HG03135 (cell line): Measurements from ENCODE around the gene PRR20E.
"Not testable (repeated sequence)": the region's sequence is repeated elsewhere in the genome, so short reads cannot be mapped to it uniquely, and the experiment has no call there.

Experiments
- ATAC-seq: cut with Tn5 transposase; IDR thresholded peaks from one replicate; pipeline ENCODE4 v1.9.1; 2021; ENCODE audit warnings: mild to moderate bottlenecking, moderate library complexity; ENCODE audit not compliant: unreplicated experiment

PRR20E gene

DNA sequence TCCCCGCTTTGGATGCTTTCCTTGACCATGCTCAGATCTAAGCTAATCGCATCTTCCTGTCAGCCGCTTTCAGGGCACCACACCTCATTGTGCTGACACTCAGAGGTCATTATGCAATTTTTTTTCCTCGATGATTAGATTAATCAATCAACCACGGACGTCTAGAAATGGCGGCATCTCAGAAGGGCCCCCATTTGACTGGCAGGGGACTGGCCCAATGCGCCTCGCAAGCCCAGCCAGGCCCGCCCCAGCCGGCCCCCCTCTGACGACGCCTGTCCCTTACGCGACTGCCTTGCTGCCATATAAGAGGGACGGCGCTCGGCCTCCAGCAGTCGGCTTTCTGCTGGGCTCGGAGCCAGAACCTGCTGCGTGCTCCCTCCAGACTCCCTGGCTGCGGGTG lies at the start of gene PRR20E:
TSS of gene PRR20E (plus strand) at position 301 of the 400 bp plus-strand sequence. CDS start 387 bp downstream, outside the sequence.
- not testable (repeated sequence) for ATAC-seq

GRCh38 chr13:57123681-57124080 lies 43.3 kb upstream of the PRR20E start:
- ATAC-seq: no peak

- ATAC-seq: no peak
These were observed 38.1 kb upstream of the PRR20E start for GRCh38 chr13:57128909-57129308.

GRCh38 chr13:57136093-57136492 lies 30.9 kb upstream of the PRR20E start:
- no peak for ATAC-seq

DNA sequence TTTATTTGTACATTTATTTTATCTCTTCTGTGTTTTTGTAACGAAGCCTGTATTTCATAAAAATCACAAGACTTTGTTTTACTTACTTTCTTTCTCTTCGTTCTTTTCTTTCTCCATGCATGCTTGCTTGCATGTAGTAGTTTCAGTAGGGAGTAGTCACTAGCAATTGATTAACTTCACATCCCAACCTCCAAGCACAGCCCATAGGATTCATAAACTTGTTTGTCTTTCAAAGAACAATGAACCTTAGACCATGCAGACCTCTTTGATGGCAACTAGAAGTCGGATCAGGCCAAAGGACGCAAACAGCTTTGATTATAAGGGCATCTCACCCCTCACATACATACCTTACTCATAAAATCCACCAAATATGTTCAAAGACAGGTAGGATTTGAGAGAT lies 29.4 kb upstream of the PRR20E start:
- no peak for ATAC-seq

DNA sequence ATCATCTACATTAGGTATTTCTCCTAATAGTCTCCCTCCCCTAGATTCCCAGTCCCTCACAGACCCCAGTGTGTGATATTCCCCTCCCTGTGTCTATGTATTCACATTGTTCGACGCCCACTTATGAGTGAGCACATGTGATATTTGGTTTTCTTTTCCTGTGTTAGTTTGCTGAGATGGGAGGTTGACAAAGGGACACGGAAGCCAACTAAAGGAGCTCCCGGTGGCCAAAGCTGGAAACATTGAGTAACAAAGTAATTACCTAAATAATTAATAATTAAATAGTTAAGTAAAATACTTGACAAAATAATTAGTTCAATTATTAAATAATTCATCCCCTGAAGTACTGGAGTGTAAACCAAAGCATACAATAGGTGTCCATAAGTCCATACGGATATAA lies 28.0 kb upstream of the PRR20E start:
- ATAC-seq: no peak

GRCh38 chr13:57139781-57140180 lies 27.2 kb upstream of the PRR20E start:
- ATAC-seq: not testable (repeated sequence)

GRCh38 chr13:57140235-57140968 lies 26.6 kb upstream of the PRR20E start, which contains the start of gene PRR20A:
PRR20A (plus strand) TSS chr13:57140918; CDS start chr13:57141305, 387 bp downstream.
- not testable (repeated sequence) for ATAC-seq

DNA sequence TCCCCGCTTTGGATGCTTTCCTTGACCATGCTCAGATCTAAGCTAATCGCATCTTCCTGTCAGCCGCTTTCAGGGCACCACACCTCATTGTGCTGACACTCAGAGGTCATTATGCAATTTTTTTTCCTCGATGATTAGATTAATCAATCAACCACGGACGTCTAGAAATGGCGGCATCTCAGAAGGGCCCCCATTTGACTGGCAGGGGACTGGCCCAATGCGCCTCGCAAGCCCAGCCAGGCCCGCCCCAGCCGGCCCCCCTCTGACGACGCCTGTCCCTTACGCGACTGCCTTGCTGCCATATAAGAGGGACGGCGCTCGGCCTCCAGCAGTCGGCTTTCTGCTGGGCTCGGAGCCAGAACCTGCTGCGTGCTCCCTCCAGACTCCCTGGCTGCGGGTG lies 19.8 kb upstream of the PRR20E start, which contains the start of gene PRR20B:
TSS of gene PRR20B (plus strand) at position 301 of the 400 bp plus-strand sequence. CDS start 387 bp downstream, outside the sequence.
- ATAC-seq: not testable (repeated sequence)

- not testable (repeated sequence) for ATAC-seq
These were observed 18.9 kb upstream of the PRR20E start for GRCh38 chr13:57148106-57148505.

DNA sequence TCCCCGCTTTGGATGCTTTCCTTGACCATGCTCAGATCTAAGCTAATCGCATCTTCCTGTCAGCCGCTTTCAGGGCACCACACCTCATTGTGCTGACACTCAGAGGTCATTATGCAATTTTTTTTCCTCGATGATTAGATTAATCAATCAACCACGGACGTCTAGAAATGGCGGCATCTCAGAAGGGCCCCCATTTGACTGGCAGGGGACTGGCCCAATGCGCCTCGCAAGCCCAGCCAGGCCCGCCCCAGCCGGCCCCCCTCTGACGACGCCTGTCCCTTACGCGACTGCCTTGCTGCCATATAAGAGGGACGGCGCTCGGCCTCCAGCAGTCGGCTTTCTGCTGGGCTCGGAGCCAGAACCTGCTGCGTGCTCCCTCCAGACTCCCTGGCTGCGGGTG lies 13.2 kb upstream of the PRR20E start, which contains the start of gene PRR20C:
TSS of gene PRR20C (plus strand) at position 301 of the 400 bp plus-strand sequence. CDS start 387 bp downstream, outside the sequence.
- ATAC-seq: not testable (repeated sequence)

GRCh38 chr13:57160332-57160731 lies 6.7 kb upstream of the PRR20E start, which contains the start of gene PRR20D:
PRR20D (plus strand) TSS chr13:57160632; CDS start chr13:57161019, 387 bp downstream.
- not testable (repeated sequence) for ATAC-seq

DNA sequence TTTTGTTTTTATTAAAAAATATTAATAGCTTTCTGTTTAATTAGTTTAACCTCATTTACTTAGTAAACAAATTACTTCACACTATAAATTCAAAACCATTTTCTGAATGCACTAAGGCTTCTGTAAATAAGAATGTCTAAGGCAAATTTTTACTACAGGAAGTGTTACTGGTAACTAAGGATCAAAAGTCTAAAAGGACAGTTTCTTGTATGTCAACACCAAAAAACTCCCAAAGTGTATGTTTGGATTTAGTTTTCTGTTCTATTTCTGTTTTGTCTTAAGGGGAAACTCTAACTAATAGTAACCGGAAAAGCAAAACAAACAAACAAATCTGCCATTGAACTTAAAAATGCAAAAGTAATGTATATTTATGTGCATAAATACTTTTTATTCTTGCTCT lies 24.7 kb downstream of the PRR20E start:
- ATAC-seq: no peak

- no peak for ATAC-seq
These were observed 46.0 kb downstream of the PRR20E start for GRCh38 chr13:57212989-57213388.
